HG02610 (cell line): ENCODE data around the gene EIF2S3B.
A peak's percentile ranks its signal among the peaks of the same experiment; 100 is the strongest.

ENCODE experiments used
- ATAC-seq: cut with Tn5 transposase; IDR thresholded peaks from one replicate; pipeline ENCODE4 v1.9.1; 2021; ENCODE audit warnings: mild to moderate bottlenecking, moderate library complexity; ENCODE audit not compliant: unreplicated experiment

EIF2S3B gene

DNA sequence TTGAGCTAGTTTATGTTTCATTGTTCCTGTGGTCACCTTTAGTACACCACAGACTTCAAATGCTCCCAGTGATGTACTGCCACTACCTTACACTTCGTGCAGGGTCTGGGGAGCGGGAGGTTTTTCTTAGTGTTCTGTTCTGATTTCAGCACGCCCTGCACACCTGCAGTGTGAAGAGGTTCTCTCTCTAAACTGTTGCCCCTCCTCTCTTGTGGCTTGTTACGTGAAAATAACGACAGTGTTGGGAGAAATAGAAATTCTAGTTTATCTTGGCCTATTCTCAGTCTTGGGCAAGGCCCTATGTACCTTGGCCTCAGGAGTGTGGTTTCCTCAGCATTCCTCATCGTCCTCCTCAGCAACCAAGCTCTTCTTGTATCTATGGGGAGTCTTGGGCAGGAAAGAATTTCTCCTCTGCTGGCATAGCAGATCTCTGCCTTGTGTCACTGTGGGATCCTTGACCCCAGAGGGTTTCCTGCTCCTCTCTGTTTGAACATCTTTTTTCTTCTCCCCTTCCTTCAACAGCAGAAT lies 48.6 kb downstream of the EIF2S3B start:
- no peak for ATAC-seq

DNA sequence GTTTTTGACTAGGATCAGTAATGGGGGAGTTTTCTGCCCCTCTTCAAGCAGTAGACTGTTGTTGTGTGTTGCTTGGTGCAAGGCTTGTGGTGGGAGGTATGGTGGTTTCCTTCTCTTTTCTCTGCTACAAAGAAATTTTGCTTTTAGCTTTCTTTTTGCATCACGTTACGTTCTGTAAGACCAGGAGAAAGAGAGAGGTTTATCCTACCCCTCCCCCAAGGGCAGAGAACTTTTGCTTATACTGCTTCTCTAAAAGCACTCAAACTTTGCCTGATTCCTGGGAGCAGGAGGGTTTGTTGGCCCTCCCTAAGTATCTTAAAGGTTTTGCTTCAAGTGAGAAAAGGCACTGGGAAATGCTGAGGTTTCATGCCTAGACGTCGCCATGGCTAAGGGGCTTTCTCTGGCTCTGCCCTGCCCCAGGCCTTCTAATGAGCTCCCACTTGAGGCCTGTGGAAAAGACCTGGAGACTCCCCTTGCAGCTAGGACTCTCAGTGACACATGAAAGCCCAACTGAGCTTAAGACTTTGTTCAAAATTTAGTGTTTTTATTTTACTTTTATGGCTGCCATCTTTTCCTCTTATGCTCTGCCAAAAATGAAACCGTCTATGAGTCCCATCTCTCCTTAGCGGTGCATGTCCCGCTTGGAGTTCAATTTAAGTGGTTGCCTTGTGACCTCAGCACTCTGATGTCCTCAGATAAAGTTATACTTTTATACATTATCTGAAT lies 49.2 kb downstream of the EIF2S3B start:
- ATAC-seq = no peak

DNA sequence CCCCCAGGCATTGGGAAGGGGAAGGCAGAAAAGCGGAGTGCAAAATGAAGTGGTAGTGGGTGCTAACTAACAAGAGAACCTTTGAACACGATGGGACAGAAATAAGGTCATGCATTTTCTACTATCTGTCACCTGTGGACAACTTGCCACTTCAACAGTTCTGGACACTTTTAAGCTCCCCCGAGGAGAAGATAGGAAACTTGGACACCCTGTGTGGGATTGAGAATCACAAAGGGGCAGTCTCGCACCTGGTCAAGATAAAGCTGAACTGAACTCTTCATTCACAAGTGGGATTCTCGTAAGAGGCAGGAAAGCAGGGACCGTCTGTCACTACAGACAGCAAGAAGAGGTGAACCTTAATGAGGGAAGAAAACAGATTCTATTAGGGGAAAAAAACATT lies 51.6 kb downstream of the EIF2S3B start:
- ATAC-seq = peak; percentile 5

DNA sequence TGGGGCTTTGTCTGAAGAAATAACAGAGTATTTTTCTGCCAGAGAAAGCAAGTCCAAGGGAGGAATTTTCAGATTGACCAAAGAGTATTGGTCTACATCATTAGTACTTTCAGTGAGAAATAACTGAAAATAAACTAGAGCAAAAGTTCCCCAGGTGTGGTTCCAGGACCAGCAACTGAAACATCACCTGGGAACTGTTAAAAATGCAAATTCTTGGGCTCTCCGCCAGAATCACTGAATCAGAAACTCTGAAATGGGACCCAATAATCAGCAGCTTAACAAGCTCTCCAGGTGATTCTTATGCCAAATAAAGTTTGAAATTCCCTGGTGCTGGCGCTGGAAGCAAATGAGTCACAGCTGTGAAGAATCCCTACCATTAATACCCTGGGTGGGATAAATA lies 52.1 kb downstream of the EIF2S3B start:
- ATAC-seq = peak; percentile 57
